Kidney (tissue), 14 donors: ENCODE results near the gene OARD1. TPM values are rescaled to one million over a fixed set of nuclear protein-coding genes. Genes with fewer than 3 reads are reported as not detected.

Source experiments
- DNase-seq, 5 donors: peaks; one replicate each; pipeline ENCODE4 v3.0.0-alpha.2; 2013 to 2020
- FAIRE-seq: peaks from 2 replicates; lab custom pipeline; 2012; peaks lifted over from hg19 to GRCh38; lab: Jason Lieb, UNC
- H3K27ac ChIP-seq, 2 donors: one replicate each; pipeline ENCODE4 v1.7.0; 2013; ENCODE audit warnings: low read depth in 2 of 2, low read length in 2 of 2, inconsistent platforms in 1 of 2
- H3K27me3 ChIP-seq: one replicate; pipeline ENCODE4 v1.7.1; 2013; ENCODE audit warnings: low read length, inconsistent platforms; ENCODE audit not compliant: control insufficient read depth, insufficient read depth
- H3K36me3 ChIP-seq, 3 donors: one replicate each; pipeline versions ENCODE4 v1.7.0 to v1.7.1; 2013; ENCODE audit warnings: low read length in 3 of 3, control low read depth in 1 of 3, inconsistent platforms in 1 of 3; ENCODE audit not compliant: insufficient read depth in 3 of 3, control insufficient read depth in 2 of 3
- H3K4me1 ChIP-seq, 3 donors: one replicate each; pipeline versions ENCODE4 v1.7.0 to v1.7.1; 2013; ENCODE audit warnings: low read length in 3 of 3, inconsistent platforms in 1 of 3, low read depth in 1 of 3; ENCODE audit not compliant: control insufficient read depth in 2 of 3, insufficient read depth in 2 of 3
- H3K4me3 ChIP-seq, 3 donors: one replicate each; pipeline versions ENCODE4 v1.7.0 to v1.8.1; 2013; ENCODE audit warnings: low read length in 3 of 3, control low read depth in 1 of 3, inconsistent platforms in 1 of 3
- H3K9ac ChIP-seq, 3 donors: one replicate each; pipeline versions ENCODE4 v1.7.0 to v1.7.1; 2013; ENCODE audit warnings: low read length in 3 of 3, control low read depth in 1 of 3, inconsistent platforms in 1 of 3
- H3K9me3 ChIP-seq, 3 donors: one replicate each; pipeline versions ENCODE4 v1.7.0 to v1.7.1; 2013; ENCODE audit warnings: low read length in 3 of 3, control low read depth in 1 of 3, inconsistent platforms in 1 of 3; ENCODE audit not compliant: control insufficient read depth in 2 of 3, insufficient read depth in 1 of 3
- intact Hi-C: fragments of 100-400 bp; cut with DNase I; formaldehyde crosslinking; loops from one replicate; pipeline ENCODE4 v1.11.1; 2022
- polyA plus RNA-seq: library from polyadenylated mRNA; stranded (reverse); fragments of 350-450 nt; fragmentation: Illumina TruSeq; extraction: RNeasy Lipid Tissue Mini Kit (QIAGEN cat#74804); gene quantifications from one replicate; pipeline ENCODE4 v1.2.3, GENCODE V29; 2014; ENCODE audit warnings: low read depth, low replicate concordance; ENCODE audit not compliant: insufficient read depth
- total RNA-seq: library from RNA; stranded (reverse); fragmentation: NEBNext Ultra II Directional; extraction: Animal tissue kit (Norgen Biotek cat#: 25700); gene quantifications from one replicate; pipeline ENCODE4 v1.2.1, GENCODE V29; 2021
- TF ChIP-seq, protein P1 (sequence below): IDR thresholded peaks from 3 replicates; pipeline ENCODE4 v1.5.1; 2012; ENCODE audit warnings: mild to moderate bottlenecking, moderate library complexity, borderline replicate concordance; ENCODE audit not compliant: insufficient read depth; ENCODE audit errors: extremely low read depth
- donor health status: control.
- donor health status: control.
- donor health status: control.
- donor health status: control.
- donor health status: control.
- donor health status: DM: yes; HTN: yes; CAD: no.
- donor health status: Normal renal cell carcinoma (clear cell type).

The OARD1 gene
- total and polyA plus RNA-seq, 2 donors from 2014 or later = 35.9 to 62.6 TPM

DNA sequence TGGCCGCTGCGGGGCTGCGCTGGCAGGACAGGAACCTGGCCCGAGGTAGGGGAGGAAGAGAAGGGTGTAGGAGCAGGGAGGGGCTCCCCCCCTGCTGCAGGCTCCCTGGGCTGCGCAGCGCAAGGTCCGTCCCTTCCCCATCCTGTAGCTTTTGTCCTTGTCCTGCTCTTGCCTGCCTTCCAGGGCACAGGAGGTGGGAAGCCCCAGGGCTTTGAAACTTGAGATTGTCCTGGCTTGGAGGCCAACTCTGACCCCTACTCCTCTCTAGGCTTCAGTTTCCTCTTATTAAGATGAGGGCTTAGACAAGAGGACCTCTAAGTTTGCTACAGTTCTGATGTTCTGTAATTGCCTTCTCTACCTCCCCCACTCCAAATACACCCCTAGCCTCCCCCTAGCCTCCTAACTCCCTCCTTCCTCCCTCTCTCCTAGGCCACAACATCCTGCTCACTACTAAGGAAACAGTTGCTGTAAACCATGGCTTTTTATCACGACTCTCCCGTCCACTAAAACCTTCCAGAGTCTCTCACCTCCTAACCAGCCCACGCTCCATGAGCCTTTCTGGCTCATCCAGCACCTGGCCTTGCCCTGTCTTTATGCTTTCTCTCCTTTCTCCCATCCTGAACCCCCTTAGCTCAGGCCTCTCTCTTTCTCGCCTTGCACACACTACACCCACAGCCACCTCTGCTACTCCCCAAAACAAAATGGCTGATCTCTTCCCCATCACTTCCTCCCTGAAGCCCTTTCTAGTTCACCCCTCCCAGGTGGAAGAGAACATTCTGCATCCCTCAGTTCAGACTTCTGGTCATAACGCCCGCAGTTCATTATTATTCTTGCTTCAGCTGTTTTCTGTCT, 43.4 kb downstream of the OARD1 start:
- Histone ChIP-seq H3K9ac (peak overlapping the region; percentile 27 to 81 (median 66)), H3K4me3 (peak overlapping the region; percentile 49 to 58 (median 51)), H3K4me1 (peaks cover 0 to 10% (median 4%) of the 10 kb centered on the region in 3 donors), H3K27ac (peak overlapping the region; percentile 56 to 71), H3K9me3 (no peaks in the 10 kb centered on the region), H3K36me3 (peaks cover 0 to 14% (median 14%) of the 10 kb centered on the region in 3 donors), H3K27me3 (no peaks in the 10 kb centered on the region)
- FAIRE-seq = no peak
- DNase-seq = peak; percentile 77 to 89 (median 83)
- intact Hi-C loops = no loop called here
- TF ChIP-seq, protein P1, sequence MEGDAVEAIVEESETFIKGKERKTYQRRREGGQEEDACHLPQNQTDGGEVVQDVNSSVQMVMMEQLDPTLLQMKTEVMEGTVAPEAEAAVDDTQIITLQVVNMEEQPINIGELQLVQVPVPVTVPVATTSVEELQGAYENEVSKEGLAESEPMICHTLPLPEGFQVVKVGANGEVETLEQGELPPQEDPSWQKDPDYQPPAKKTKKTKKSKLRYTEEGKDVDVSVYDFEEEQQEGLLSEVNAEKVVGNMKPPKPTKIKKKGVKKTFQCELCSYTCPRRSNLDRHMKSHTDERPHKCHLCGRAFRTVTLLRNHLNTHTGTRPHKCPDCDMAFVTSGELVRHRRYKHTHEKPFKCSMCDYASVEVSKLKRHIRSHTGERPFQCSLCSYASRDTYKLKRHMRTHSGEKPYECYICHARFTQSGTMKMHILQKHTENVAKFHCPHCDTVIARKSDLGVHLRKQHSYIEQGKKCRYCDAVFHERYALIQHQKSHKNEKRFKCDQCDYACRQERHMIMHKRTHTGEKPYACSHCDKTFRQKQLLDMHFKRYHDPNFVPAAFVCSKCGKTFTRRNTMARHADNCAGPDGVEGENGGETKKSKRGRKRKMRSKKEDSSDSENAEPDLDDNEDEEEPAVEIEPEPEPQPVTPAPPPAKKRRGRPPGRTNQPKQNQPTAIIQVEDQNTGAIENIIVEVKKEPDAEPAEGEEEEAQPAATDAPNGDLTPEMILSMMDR = no peak

DNA sequence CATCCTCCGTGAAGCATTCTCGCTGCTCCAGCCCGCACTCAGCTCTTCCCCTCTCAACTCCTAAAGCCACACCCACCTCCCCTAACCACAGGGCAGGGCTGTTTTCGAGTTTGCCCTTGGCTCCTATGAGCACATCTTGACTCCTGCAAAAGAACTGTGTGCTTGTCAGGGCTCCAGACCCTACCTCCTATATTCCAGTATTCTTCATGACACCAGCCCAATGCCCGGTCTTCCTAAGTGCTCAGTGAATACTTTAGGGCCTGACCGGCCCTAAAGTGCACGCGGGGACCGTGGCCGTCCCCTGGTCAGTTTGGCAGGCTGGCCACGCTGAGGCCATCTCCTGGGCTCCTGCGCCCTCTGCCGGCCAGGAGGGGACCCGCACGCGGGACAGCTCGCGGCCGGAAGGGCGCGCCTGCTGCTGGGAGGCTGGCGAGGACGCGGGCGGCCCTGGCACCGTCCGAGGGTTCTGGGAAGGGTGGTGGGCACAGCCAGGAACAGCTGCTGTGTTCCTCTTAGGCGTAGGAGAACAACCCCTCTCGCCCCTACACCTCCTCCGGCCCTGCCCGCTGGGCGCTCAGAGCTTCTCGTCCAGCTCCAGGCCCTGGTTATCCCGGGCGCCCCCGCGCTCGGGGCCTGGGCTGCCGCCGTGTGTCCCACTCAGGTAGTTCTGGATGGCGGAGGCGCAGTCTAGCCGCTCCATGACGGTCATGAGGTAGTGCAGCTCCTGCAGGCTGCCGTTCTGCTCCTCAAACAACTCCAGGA, 44.2 kb downstream of the OARD1 start:
- TF ChIP-seq, protein P1 = peak; percentile 96
- Histone ChIP-seq H3K4me3 (peak overlapping the region; percentile 56 to 59 (median 58)), H3K4me1 (peaks cover 0 to 18% (median 7%) of the 10 kb centered on the region in 3 donors), H3K36me3 (peaks cover 0 to 9% (median 6%) of the 10 kb centered on the region in 3 donors), H3K27ac (peak overlapping the region; percentile 56 to 71), H3K9ac (peak overlapping the region; percentile 46 to 81 (median 66)), H3K27me3 (no peaks in the 10 kb centered on the region), H3K9me3 (no peaks in the 10 kb centered on the region)
- FAIRE-seq (no peak), DNase-seq (peak; percentile 91 to 95 (median 94))
- intact Hi-C loops = no loop called here

DNA sequence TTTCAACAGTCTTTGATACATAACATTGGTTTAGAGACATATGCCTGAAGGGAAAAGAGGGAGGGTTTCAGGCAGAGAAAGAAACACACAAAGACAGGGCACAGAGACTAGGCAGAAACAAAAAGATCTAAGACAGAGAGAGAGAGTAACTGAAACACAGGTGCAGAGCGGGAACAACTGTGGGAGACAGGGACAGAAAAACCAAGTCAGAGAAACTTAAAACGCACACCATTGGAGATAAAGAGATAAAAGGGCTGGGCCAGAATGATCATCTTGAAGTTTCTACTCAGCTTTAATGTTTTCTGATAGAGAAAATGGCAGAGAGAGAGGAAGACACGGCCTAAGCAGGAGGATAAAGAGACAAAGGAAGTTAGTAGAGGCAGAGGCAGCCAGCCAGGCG, 44.9 kb downstream of the OARD1 start:
- no peaks in the 10 kb centered on the region for H3K27me3 ChIP-seq
- FAIRE-seq (no peak), DNase-seq (no peak)
- TF ChIP-seq, protein P1 = no peak
- H3K36me3 ChIP-seq = peaks cover 0 to 7% (median 6%) of the 10 kb centered on the region in 3 donors
- H3K27ac ChIP-seq = peak overlapping the region in 1 of 2 donors; percentile 71
- intact Hi-C loops = no loop called here
- peak overlapping the region; percentile 15 to 58 (median 56) for H3K4me3 ChIP-seq
- peak overlapping the region; percentile 6 to 66 (median 46) for H3K9ac ChIP-seq
- peaks cover 0 to 22% (median 7%) of the 10 kb centered on the region in 3 donors for H3K4me1 ChIP-seq
- no peaks in the 10 kb centered on the region for H3K9me3 ChIP-seq
